MCF 10A (cell line): ENCODE results near the gene CPNE9. TPM values are rescaled to one million over a fixed set of nuclear protein-coding genes. Genes with fewer than 3 reads are reported as not detected.

Experiments
- BruUV-seq: library from RNA; stranded (reverse); fragments of 400-500 nt; replicated peaks from 2 replicates; lab custom pipeline; 2021; lab: Mats Ljungman, UMichigan
- CTCF ChIA-PET: fragments of 300-600 bp; sonication (Branson Sonifier 250); formaldehyde crosslinking; extraction: SDS; loops from one replicate; lab custom pipeline; 2021; ENCODE audit warnings: antibody characterized with exemption, inconsistent platforms; lab: Yijun Ruan, JAX
- POLR2A ChIA-PET: fragments of 300-600, 350-650 bp; sonication (Branson Sonifier 250); formaldehyde crosslinking; extraction: SDS; loops from one replicate; lab custom pipeline; 2020; ENCODE audit warnings: antibody characterized with exemption, inconsistent platforms; lab: Yijun Ruan, JAX
- DNase-seq: peaks from one replicate; pipeline ENCODE4 v3.0.0-alpha.2; 2018; ENCODE audit not compliant: unreplicated experiment
- H3K27ac Mint-ChIP-seq: one replicate; pipeline ENCODE4 v1.8.0; 2022; ENCODE audit warnings: mild to moderate bottlenecking, low read depth, mixed read lengths; ENCODE audit not compliant: unreplicated experiment
- H3K27me3 Mint-ChIP-seq: one replicate; pipeline ENCODE4 v1.8.0; 2022; ENCODE audit warnings: mixed read lengths; ENCODE audit not compliant: insufficient read depth, unreplicated experiment
- H3K36me3 Mint-ChIP-seq: one replicate; pipeline ENCODE4 v1.8.0; 2022; ENCODE audit warnings: mild to moderate bottlenecking, moderate library complexity, mixed read lengths; ENCODE audit not compliant: insufficient read depth, unreplicated experiment
- H3K4me1 Mint-ChIP-seq: one replicate; pipeline ENCODE4 v1.8.0; 2022; ENCODE audit warnings: mixed read lengths; ENCODE audit not compliant: insufficient read depth, unreplicated experiment
- H3K4me3 Mint-ChIP-seq: one replicate; pipeline ENCODE4 v1.8.0; 2022; ENCODE audit warnings: mild to moderate bottlenecking, moderate library complexity, mixed read lengths; ENCODE audit not compliant: unreplicated experiment
- H3K9me3 Mint-ChIP-seq: one replicate; pipeline ENCODE4 v1.8.0; 2022; ENCODE audit warnings: mixed read lengths; ENCODE audit not compliant: unreplicated experiment
- intact Hi-C: fragments of 100-400 bp; cut with micrococcal nuclease; formaldehyde crosslinking; loops from 2 replicates; pipeline ENCODE4 v1.14.1; 2022
- total RNA-seq: library from RNA; stranded (reverse); gene quantifications from 2 replicates; pipeline ENCODE4 v1.2.3, GENCODE V29; 2022
- TF ChIP-seq, protein P1 (sequence below): fragments of 200-600 bp; IDR thresholded peaks from one replicate; pipeline ENCODE4 v1.8.0; 2022; ENCODE audit warnings: antibody characterized with exemption, mild to moderate bottlenecking; ENCODE audit not compliant: unreplicated experiment

CPNE9 gene
- total RNA-seq, 1 experiment from 2014 or later = not detected

- peaks cover 84% of the 10 kb centered on the region for H3K36me3 Mint-ChIP-seq
- TF ChIP-seq, protein P1, sequence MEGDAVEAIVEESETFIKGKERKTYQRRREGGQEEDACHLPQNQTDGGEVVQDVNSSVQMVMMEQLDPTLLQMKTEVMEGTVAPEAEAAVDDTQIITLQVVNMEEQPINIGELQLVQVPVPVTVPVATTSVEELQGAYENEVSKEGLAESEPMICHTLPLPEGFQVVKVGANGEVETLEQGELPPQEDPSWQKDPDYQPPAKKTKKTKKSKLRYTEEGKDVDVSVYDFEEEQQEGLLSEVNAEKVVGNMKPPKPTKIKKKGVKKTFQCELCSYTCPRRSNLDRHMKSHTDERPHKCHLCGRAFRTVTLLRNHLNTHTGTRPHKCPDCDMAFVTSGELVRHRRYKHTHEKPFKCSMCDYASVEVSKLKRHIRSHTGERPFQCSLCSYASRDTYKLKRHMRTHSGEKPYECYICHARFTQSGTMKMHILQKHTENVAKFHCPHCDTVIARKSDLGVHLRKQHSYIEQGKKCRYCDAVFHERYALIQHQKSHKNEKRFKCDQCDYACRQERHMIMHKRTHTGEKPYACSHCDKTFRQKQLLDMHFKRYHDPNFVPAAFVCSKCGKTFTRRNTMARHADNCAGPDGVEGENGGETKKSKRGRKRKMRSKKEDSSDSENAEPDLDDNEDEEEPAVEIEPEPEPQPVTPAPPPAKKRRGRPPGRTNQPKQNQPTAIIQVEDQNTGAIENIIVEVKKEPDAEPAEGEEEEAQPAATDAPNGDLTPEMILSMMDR = no peak
- intact Hi-C loops = no loop called here
- H3K4me1 Mint-ChIP-seq = no peaks in the 10 kb centered on the region
- no peaks in the 10 kb centered on the region for H3K9me3 Mint-ChIP-seq
- BruUV-seq = no TSS peak
- H3K27me3 Mint-ChIP-seq = no peaks in the 10 kb centered on the region
- DNase-seq = no peak
- no peak overlapping the region for H3K27ac Mint-ChIP-seq
- ChIA-PET POLR2A (interaction anchor here (0.7 kb wide), 2 partner anchors 15 to 693 kb away, joined by 3 to 4 read pairs; partner anchors contain the start of gene MTMR14), CTCF (no interaction called here)
- H3K4me3 Mint-ChIP-seq = no peak overlapping the region
Measured at GRCh38 chr3:9664119-9664751, 39.4 kb upstream of the CPNE9 start.

- H3K27ac Mint-ChIP-seq = no peak overlapping the region
- intact Hi-C loops = no loop called here
- ChIA-PET CTCF (interaction anchor here (0.7 kb wide), 1 partner anchor 1940 kb away, joined by 3 read pairs; no protein-coding TSS in a partner anchor), POLR2A (no interaction called here)
- BruUV-seq = no TSS peak
- no peak overlapping the region for H3K4me3 Mint-ChIP-seq
- peaks cover 4% of the 10 kb centered on the region for H3K4me1 Mint-ChIP-seq
- no peaks in the 10 kb centered on the region for H3K9me3 Mint-ChIP-seq
- DNase-seq = no peak
- TF ChIP-seq, protein P1 = no peak
- H3K27me3 Mint-ChIP-seq = no peaks in the 10 kb centered on the region
- peaks cover 90% of the 10 kb centered on the region for H3K36me3 Mint-ChIP-seq
Measured at GRCh38 chr3:9666704-9667445, 36.8 kb upstream of the CPNE9 start.

GRCh38 chr3:9669277-9669676, 34.4 kb upstream of the CPNE9 start:
- H3K36me3 Mint-ChIP-seq = peaks cover 92% of the 10 kb centered on the region
- H3K9me3 Mint-ChIP-seq = no peaks in the 10 kb centered on the region
- TF ChIP-seq, protein P1 = no peak
- DNase-seq = no peak
- no peak overlapping the region for H3K27ac Mint-ChIP-seq
- BruUV-seq = no TSS peak
- CTCF ChIA-PET = interaction anchor here (0.9 to 1.4 kb wide), 2 partner anchors 166 to 315 kb away, joined by 3 to 6 read pairs; no protein-coding TSS in a partner anchor
- no peak overlapping the region for H3K4me3 Mint-ChIP-seq
- POLR2A ChIA-PET = no interaction called here
- no peaks in the 10 kb centered on the region for H3K27me3 Mint-ChIP-seq
- peaks cover 4% of the 10 kb centered on the region for H3K4me1 Mint-ChIP-seq
- intact Hi-C loops = no loop called here

DNA sequence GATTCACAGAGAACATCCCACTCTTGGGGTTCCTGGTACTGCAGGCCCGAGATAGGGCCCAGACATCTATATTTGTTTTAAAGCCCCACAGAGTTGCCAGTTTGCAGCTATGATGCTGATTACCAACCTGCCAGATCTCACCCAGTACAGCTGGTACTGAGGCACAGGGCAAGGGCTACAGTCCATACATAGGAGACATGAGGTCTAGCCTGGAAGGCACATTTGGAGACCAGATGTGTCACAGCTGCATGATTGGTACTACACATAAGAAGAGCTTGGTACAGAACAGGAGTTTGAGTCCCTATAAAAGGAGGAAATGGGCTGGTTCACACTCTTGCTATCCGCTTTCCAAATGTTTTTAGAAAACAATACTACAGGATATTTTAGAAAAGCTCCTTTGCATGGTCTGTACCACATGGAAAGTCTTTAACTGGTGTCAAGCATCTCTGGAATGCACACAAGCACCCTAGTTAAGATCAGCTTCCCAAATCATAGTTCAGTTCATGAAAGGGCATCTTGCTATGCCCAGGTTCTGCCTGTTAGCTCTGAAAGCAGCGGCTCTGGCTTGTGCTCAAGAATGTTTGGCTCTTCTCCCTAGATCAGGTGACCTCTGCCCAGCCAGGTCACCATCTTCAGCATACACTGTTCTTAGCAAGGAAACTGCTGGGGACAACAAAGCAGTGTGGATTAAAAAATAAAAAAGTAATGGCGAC, 33.8 kb upstream of the CPNE9 start:
- peaks cover 92% of the 10 kb centered on the region for H3K36me3 Mint-ChIP-seq
- H3K4me3 Mint-ChIP-seq = no peak overlapping the region
- TF ChIP-seq, protein P1 = no peak
- BruUV-seq = no TSS peak
- ChIA-PET POLR2A (interaction anchor here (0.6 kb wide), 1 partner anchor 417 kb away, joined by 3 read pairs; no protein-coding TSS in a partner anchor), CTCF (interaction anchor here (0.6 to 1.4 kb wide), 3 partner anchors 11 to 316 kb away, joined by 3 to 6 read pairs (median 3); no protein-coding TSS in a partner anchor)
- DNase-seq = no peak
- no peaks in the 10 kb centered on the region for H3K9me3 Mint-ChIP-seq
- intact Hi-C loops = no loop called here
- H3K27ac Mint-ChIP-seq = no peak overlapping the region
- H3K4me1 Mint-ChIP-seq = peaks cover 4% of the 10 kb centered on the region
- H3K27me3 Mint-ChIP-seq = no peaks in the 10 kb centered on the region
